ENCODE measurements around the gene RRAS.

DNA sequence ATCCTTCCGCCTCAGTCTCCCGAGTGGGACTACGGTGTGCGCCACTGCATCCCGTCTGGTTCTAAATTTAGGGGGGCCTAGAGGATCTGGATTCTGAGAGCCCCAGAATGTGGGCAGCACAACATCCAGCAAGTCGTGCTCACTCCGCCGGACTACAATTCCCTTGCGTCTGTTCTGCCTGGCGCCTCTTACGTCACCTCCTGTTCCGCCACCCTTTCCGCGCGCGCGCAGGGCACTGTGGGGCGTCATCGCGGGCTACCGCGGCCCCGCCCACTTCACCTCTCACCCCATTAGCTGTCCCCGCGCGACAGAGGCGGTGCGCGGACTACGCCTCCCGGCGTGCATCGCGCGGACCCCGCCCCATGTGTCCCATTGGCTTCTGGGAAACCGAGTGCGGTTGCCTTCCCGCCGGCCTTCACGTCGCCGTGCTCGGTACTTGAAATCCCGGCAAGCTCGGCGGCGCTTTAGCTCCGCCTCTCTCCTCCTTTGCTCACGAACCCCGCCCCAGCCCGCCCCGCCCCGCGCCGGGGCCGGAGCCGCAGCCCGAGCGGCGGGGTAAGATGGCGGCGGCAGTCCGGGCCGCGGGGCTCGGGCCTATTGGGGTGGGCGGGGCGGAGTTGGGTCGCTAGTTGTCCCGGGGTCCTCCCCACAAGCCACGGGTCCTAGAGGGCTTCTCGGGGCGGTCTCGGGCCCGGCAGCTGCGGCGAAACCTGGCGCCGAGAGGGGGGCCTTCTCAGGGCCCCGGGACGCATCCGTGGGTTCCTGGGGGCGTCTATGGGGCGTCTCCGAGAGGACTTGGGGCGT is 1.9 kb upstream of the RRAS start, which contains the start of gene SCAF1:
- TF ChIP-seq CTCF (IDR thresholded peaks at IDR 0.05) (no peak), EP300 (IDR thresholded peaks at IDR 0.05; ENCODE audit: borderline replicate concordance in 1 of 2, low read depth in 1 of 2, low read length in 1 of 2) (no peak), NRF1 (IDR thresholded peaks at IDR 0.05; ENCODE audit: low read depth, low read length) (peak; percentile 68), RCOR1 (IDR thresholded peaks at IDR 0.05; ENCODE audit: low read length) (no peak), FOXM1 (IDR thresholded peaks at IDR 0.05; ENCODE audit: low read depth) (no peak), JUND (IDR thresholded peaks at IDR 0.05) (no peak), GATA2 (CRISPR knock-in tag; IDR thresholded peaks at IDR 0.05) (no peak), POLR2AphosphoS5 (IDR thresholded peaks at IDR 0.05; ENCODE audit: low read depth, low read length) (peak; percentile 62)
- TF ChIP-seq, protein P1, sequence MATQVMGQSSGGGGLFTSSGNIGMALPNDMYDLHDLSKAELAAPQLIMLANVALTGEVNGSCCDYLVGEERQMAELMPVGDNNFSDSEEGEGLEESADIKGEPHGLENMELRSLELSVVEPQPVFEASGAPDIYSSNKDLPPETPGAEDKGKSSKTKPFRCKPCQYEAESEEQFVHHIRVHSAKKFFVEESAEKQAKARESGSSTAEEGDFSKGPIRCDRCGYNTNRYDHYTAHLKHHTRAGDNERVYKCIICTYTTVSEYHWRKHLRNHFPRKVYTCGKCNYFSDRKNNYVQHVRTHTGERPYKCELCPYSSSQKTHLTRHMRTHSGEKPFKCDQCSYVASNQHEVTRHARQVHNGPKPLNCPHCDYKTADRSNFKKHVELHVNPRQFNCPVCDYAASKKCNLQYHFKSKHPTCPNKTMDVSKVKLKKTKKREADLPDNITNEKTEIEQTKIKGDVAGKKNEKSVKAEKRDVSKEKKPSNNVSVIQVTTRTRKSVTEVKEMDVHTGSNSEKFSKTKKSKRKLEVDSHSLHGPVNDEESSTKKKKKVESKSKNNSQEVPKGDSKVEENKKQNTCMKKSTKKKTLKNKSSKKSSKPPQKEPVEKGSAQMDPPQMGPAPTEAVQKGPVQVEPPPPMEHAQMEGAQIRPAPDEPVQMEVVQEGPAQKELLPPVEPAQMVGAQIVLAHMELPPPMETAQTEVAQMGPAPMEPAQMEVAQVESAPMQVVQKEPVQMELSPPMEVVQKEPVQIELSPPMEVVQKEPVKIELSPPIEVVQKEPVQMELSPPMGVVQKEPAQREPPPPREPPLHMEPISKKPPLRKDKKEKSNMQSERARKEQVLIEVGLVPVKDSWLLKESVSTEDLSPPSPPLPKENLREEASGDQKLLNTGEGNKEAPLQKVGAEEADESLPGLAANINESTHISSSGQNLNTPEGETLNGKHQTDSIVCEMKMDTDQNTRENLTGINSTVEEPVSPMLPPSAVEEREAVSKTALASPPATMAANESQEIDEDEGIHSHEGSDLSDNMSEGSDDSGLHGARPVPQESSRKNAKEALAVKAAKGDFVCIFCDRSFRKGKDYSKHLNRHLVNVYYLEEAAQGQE (IDR thresholded peaks at IDR 0.05; ENCODE audit: low read depth, low read length) = no peak

Data from SK-N-SH (cell line).